ENCODE data around the gene FGFBP1. TPM values are rescaled to one million over a fixed set of nuclear protein-coding genes. Genes with fewer than 3 reads are reported as not detected.

The FGFBP1 gene
- total and polyA plus RNA-seq, 2 experiments from 2014 or later = not detected

- no peaks in the 10 kb centered on the region for H3K36me3 ChIP-seq (ENCODE audit: low read depth)
- no peak overlapping the region for H3K27ac ChIP-seq
- peaks cover 11% of the 10 kb centered on the region; the same call in 1 of the 2 replicates for H3K27me3 ChIP-seq (replicated peaks; ENCODE audit: insufficient read depth)
- TF ChIP-seq EZH2 (IDR thresholded peaks at IDR 0.05; ENCODE audit: insufficient read depth, poor library complexity, severe bottlenecking) = no peak
- TF ChIP-seq EZH2phosphoT487 (IDR thresholded peaks at IDR 0.05; ENCODE audit: insufficient read depth, low read depth) = no peak
- H3K4me2 ChIP-seq (ENCODE audit: unreplicated experiment) = no peak overlapping the region
- H3K9me2 ChIP-seq (ENCODE audit: insufficient read depth) = no peaks in the 10 kb centered on the region
- 49% methylated on average over 3 of the region's 3 CpGs for WGBS, 2 experiments (ENCODE audit: low coverage in 1 of 2, low lambda C conversion rate in 2 of 2, missing lambda C conversion rate in 2 of 2)
- no peak overlapping the region for H3K4me3 ChIP-seq
- no peak overlapping the region for H2AFZ ChIP-seq
- H3F3A ChIP-seq (ENCODE audit: insufficient read depth) = no peaks in the 10 kb centered on the region
- no peaks in the 10 kb centered on the region for H3K4me1 ChIP-seq (ENCODE audit: insufficient read depth)
- no peak overlapping the region for H3K9ac ChIP-seq
- no peaks in the 10 kb centered on the region for H4K20me1 ChIP-seq (ENCODE audit: insufficient read depth)
- H3K79me2 ChIP-seq (ENCODE audit: insufficient read depth) = no peaks in the 10 kb centered on the region
- in situ Hi-C loops (cut with MboI) = no loop called here
- no peak for DNase-seq
- no peaks in the 10 kb centered on the region for H3K9me3 ChIP-seq (ENCODE audit: low read depth)
Observed at GRCh38 chr4:15929540-15929939, 9.0 kb downstream of the FGFBP1 start.

- Histone ChIP-seq H3K9ac (no peak overlapping the region), H3K27me3 (replicated peaks; ENCODE audit: insufficient read depth) (peaks cover 11% of the 10 kb centered on the region; the same call in 1 of the 2 replicates), H3K4me1 (ENCODE audit: insufficient read depth) (no peaks in the 10 kb centered on the region), H2AFZ (no peak overlapping the region), H4K20me1 (ENCODE audit: insufficient read depth) (no peaks in the 10 kb centered on the region), H3K9me3 (ENCODE audit: low read depth) (no peaks in the 10 kb centered on the region), H3K4me2 (ENCODE audit: unreplicated experiment) (no peak overlapping the region), H3K4me3 (no peak overlapping the region), H3K36me3 (ENCODE audit: low read depth) (no peaks in the 10 kb centered on the region), H3K79me2 (ENCODE audit: insufficient read depth) (no peaks in the 10 kb centered on the region), H3K9me2 (ENCODE audit: insufficient read depth) (no peaks in the 10 kb centered on the region), H3K27ac (no peak overlapping the region), H3F3A (ENCODE audit: insufficient read depth) (no peaks in the 10 kb centered on the region)
- TF ChIP-seq EZH2 (IDR thresholded peaks at IDR 0.05; ENCODE audit: insufficient read depth, poor library complexity, severe bottlenecking) (no peak), EZH2phosphoT487 (IDR thresholded peaks at IDR 0.05; ENCODE audit: insufficient read depth, low read depth) (no peak)
- DNase-seq = no peak
- in situ Hi-C loops (cut with MboI) = no loop called here
- 82 to 84% methylated on average over 5 of the region's 5 CpGs for WGBS, 2 experiments (ENCODE audit: low coverage in 1 of 2, low lambda C conversion rate in 2 of 2, missing lambda C conversion rate in 2 of 2)
Observed at GRCh38 chr4:15928883-15929282, 9.7 kb downstream of the FGFBP1 start.

- no peak overlapping the region for H2AFZ ChIP-seq
- in situ Hi-C loops (cut with MboI) = no loop called here
- no peak overlapping the region for H3K4me2 ChIP-seq (ENCODE audit: unreplicated experiment)
- no peaks in the 10 kb centered on the region for H3K9me2 ChIP-seq (ENCODE audit: insufficient read depth)
- no peak overlapping the region for H3K9ac ChIP-seq
- no peaks in the 10 kb centered on the region for H4K20me1 ChIP-seq (ENCODE audit: insufficient read depth)
- H3K4me3 ChIP-seq = no peak overlapping the region
- H3K9me3 ChIP-seq (ENCODE audit: low read depth) = no peaks in the 10 kb centered on the region
- H3K27me3 ChIP-seq (replicated peaks; ENCODE audit: insufficient read depth) = peaks cover 11% of the 10 kb centered on the region; the same call in 1 of the 2 replicates
- H3K27ac ChIP-seq = no peak overlapping the region
- no peaks in the 10 kb centered on the region for H3K36me3 ChIP-seq (ENCODE audit: low read depth)
- no peak for TF ChIP-seq EZH2 (IDR thresholded peaks at IDR 0.05; ENCODE audit: insufficient read depth, poor library complexity, severe bottlenecking)
- no peak for TF ChIP-seq EZH2phosphoT487 (IDR thresholded peaks at IDR 0.05; ENCODE audit: insufficient read depth, low read depth)
- no peaks in the 10 kb centered on the region for H3F3A ChIP-seq (ENCODE audit: insufficient read depth)
- H3K4me1 ChIP-seq (ENCODE audit: insufficient read depth) = peaks cover 4% of the 10 kb centered on the region
- DNase-seq = no peak
- WGBS, 2 experiments (ENCODE audit: low coverage in 1 of 2, low lambda C conversion rate in 2 of 2, missing lambda C conversion rate in 2 of 2) = 66 to 71% methylated on average over 7 of the region's 7 CpGs
- no peaks in the 10 kb centered on the region for H3K79me2 ChIP-seq (ENCODE audit: insufficient read depth)
Observed at GRCh38 chr4:15926486-15926885, 12.1 kb downstream of the FGFBP1 start.

- no peak overlapping the region for H3K4me2 ChIP-seq (ENCODE audit: unreplicated experiment)
- H3K9me2 ChIP-seq (ENCODE audit: insufficient read depth) = no peaks in the 10 kb centered on the region
- H3K4me1 ChIP-seq (ENCODE audit: insufficient read depth) = peaks cover 9% of the 10 kb centered on the region
- H3K79me2 ChIP-seq (ENCODE audit: insufficient read depth) = no peaks in the 10 kb centered on the region
- no peak for DNase-seq
- WGBS, 2 experiments (ENCODE audit: low coverage in 1 of 2, low lambda C conversion rate in 2 of 2, missing lambda C conversion rate in 2 of 2) = 59 to 67% methylated on average over 3 of the region's 3 CpGs
- peaks cover 3% of the 10 kb centered on the region for H3F3A ChIP-seq (ENCODE audit: insufficient read depth)
- H2AFZ ChIP-seq = no peak overlapping the region
- no peak overlapping the region for H3K4me3 ChIP-seq
- TF ChIP-seq EZH2 (IDR thresholded peaks at IDR 0.05; ENCODE audit: insufficient read depth, poor library complexity, severe bottlenecking) (no peak), EZH2phosphoT487 (IDR thresholded peaks at IDR 0.05; ENCODE audit: insufficient read depth, low read depth) (no peak)
- H3K27ac ChIP-seq = no peak overlapping the region
- H3K27me3 ChIP-seq (replicated peaks; ENCODE audit: insufficient read depth) = peaks cover 11% of the 10 kb centered on the region; the same call in 1 of the 2 replicates
- no peaks in the 10 kb centered on the region for H4K20me1 ChIP-seq (ENCODE audit: insufficient read depth)
- H3K9ac ChIP-seq = no peak overlapping the region
- H3K36me3 ChIP-seq (ENCODE audit: low read depth) = no peaks in the 10 kb centered on the region
- in situ Hi-C loops (cut with MboI) = no loop called here
- H3K9me3 ChIP-seq (ENCODE audit: low read depth) = no peaks in the 10 kb centered on the region
Observed at GRCh38 chr4:15925830-15926229, 12.7 kb downstream of the FGFBP1 start.

GRCh38 chr4:15921592-15921932 lies 17.0 kb downstream of the FGFBP1 start:
- H3K36me3 ChIP-seq (ENCODE audit: low read depth) = no peaks in the 10 kb centered on the region
- no peaks in the 10 kb centered on the region for H3K79me2 ChIP-seq (ENCODE audit: insufficient read depth)
- H4K20me1 ChIP-seq (ENCODE audit: insufficient read depth) = no peaks in the 10 kb centered on the region
- no peak overlapping the region for H3K27ac ChIP-seq
- no peak overlapping the region for H3K4me2 ChIP-seq (ENCODE audit: unreplicated experiment)
- no peak for TF ChIP-seq EZH2phosphoT487 (IDR thresholded peaks at IDR 0.05; ENCODE audit: insufficient read depth, low read depth)
- TF ChIP-seq EZH2 (IDR thresholded peaks at IDR 0.05; ENCODE audit: insufficient read depth, poor library complexity, severe bottlenecking) = no peak
- no peaks in the 10 kb centered on the region for H3K9me2 ChIP-seq (ENCODE audit: insufficient read depth)
- no peak overlapping the region for H2AFZ ChIP-seq
- no peak for DNase-seq
- in situ Hi-C loops (cut with MboI) = no loop called here
- no peaks in the 10 kb centered on the region for H3K27me3 ChIP-seq (replicated peaks; ENCODE audit: insufficient read depth)
- 96 to 100% methylated on average over 1 of the region's 1 CpG for WGBS, 2 experiments (ENCODE audit: low coverage in 1 of 2, low lambda C conversion rate in 2 of 2, missing lambda C conversion rate in 2 of 2)
- peaks cover 17% of the 10 kb centered on the region for H3K4me1 ChIP-seq (ENCODE audit: insufficient read depth)
- no peak overlapping the region for H3K4me3 ChIP-seq
- H3K9ac ChIP-seq = no peak overlapping the region
- peaks cover 17% of the 10 kb centered on the region for H3F3A ChIP-seq (ENCODE audit: insufficient read depth)
- H3K9me3 ChIP-seq (ENCODE audit: low read depth) = no peaks in the 10 kb centered on the region

All from GM23248 (cell line).